ENCODE results near the gene CHRNA5. TPM values are rescaled to one million over a fixed set of nuclear protein-coding genes. Genes with fewer than 3 reads are reported as not detected.
A peak's percentile ranks its signal among the peaks of the same experiment; 100 is the strongest.
"Not testable (repeated sequence)": the region's sequence is repeated elsewhere in the genome, so short reads cannot be mapped to it uniquely, and the experiment has no call there.

Gene CHRNA5
- total and polyA plus RNA-seq, 12 donors = 0.49 to 3.9 (median 2.3) TPM

DNA sequence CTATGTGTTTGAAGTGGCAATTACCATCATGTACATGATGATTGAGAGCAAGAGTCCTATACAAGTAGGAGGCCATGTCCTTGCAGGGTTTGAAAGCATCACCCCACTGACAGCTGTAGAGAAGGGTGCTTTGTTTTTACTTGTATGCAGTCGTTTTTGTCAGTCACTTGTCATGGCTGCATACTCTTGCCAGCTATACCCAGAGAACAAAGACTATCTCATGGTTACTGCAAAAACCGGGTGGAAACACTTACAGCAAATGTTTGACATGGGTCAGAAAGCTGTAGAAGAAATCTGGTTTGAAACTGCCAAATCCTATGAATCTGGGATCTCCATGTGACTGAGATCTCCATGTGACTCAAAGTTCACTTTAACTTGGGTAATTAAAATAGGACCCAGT, 32.0 kb upstream of the CHRNA5 start:
- Histone ChIP-seq H3K4me3 (no peak overlapping the region), H3K9me3 (no peaks in the 10 kb centered on the region), H3K27me3 (no peaks in the 10 kb centered on the region), H3K27ac (no peak overlapping the region), H3K36me3 (peaks cover 0 to 8% (median 0%) of the 10 kb centered on the region in 9 donors), H3K4me1 (peaks cover 0 to 14% (median 0%) of the 10 kb centered on the region in 9 donors)
- intact Hi-C loops (cut with DNase I) = no loop called here
- TF ChIP-seq, protein P1, sequence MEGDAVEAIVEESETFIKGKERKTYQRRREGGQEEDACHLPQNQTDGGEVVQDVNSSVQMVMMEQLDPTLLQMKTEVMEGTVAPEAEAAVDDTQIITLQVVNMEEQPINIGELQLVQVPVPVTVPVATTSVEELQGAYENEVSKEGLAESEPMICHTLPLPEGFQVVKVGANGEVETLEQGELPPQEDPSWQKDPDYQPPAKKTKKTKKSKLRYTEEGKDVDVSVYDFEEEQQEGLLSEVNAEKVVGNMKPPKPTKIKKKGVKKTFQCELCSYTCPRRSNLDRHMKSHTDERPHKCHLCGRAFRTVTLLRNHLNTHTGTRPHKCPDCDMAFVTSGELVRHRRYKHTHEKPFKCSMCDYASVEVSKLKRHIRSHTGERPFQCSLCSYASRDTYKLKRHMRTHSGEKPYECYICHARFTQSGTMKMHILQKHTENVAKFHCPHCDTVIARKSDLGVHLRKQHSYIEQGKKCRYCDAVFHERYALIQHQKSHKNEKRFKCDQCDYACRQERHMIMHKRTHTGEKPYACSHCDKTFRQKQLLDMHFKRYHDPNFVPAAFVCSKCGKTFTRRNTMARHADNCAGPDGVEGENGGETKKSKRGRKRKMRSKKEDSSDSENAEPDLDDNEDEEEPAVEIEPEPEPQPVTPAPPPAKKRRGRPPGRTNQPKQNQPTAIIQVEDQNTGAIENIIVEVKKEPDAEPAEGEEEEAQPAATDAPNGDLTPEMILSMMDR (IDR thresholded peaks at IDR 0.05) = no peak
- DNase-seq = no peak
- no peak for ATAC-seq
- 60 to 61% methylated on average over 2 of the region's 2 CpGs for WGBS, 2 donors

DNA sequence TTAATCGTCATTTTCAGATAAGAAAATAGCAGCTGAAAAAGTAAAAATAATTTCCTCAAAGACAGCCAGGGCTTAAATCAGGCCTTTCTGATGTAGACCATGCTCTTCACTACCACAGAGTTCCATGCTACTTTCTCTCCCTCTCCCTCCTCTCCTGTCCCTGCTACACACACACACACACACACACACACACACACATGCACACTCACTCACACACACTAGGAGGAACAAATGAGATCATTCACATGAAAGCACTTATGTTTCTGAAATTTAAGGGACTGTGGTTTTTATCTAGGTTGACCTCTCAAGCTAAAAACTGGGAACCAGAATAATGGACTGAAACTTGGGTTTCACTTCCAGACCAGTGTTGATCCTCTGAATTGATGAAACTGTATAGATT, 29.2 kb upstream of the CHRNA5 start:
- Histone ChIP-seq H3K4me3 (no peak overlapping the region), H3K36me3 (peaks cover 0 to 8% (median 0%) of the 10 kb centered on the region in 9 donors), H3K27me3 (no peaks in the 10 kb centered on the region), H3K27ac (no peak overlapping the region), H3K9me3 (no peaks in the 10 kb centered on the region), H3K4me1 (peaks cover 0 to 21% (median 4%) of the 10 kb centered on the region in 9 donors)
- intact Hi-C loops (cut with DNase I) = no loop called here
- TF ChIP-seq, protein P1 (IDR thresholded peaks at IDR 0.05) = no peak
- ATAC-seq (no peak), DNase-seq (no peak)
- 83 to 85% methylated on average over 1 of the region's 1 CpG for WGBS, 2 donors

- peak overlapping the region; percentile 17 to 78 (median 50) for H3K27ac ChIP-seq
- H3K36me3 ChIP-seq = peaks cover 0 to 15% (median 4%) of the 10 kb centered on the region in 9 donors
- intact Hi-C loops (cut with DNase I) = no loop called here
- TF ChIP-seq, protein P1 (IDR thresholded peaks at IDR 0.05) = no peak
- ATAC-seq (peak in 1 of 8 donors; percentile 15), DNase-seq (no peak)
- H3K9me3 ChIP-seq = no peaks in the 10 kb centered on the region
- no peak overlapping the region for H3K4me3 ChIP-seq
- no peaks in the 10 kb centered on the region for H3K27me3 ChIP-seq
- H3K4me1 ChIP-seq = peaks cover 5 to 33% (median 16%) of the 10 kb centered on the region in 9 donors
- WGBS, 2 donors = 58 to 71% methylated on average over 5 of the region's 5 CpGs
Measured at GRCh38 chr15:78537266-78537905, 27.9 kb upstream of the CHRNA5 start.

- no peaks in the 10 kb centered on the region for H3K27me3 ChIP-seq
- intact Hi-C loops (cut with DNase I) = no loop called here
- H3K36me3 ChIP-seq = peaks cover 0 to 21% (median 13%) of the 10 kb centered on the region in 9 donors
- peaks cover 5 to 43% (median 23%) of the 10 kb centered on the region in 9 donors for H3K4me1 ChIP-seq
- no peak for DNase-seq
- TF ChIP-seq, protein P1 (IDR thresholded peaks at IDR 0.05) = no peak
- no peak for ATAC-seq
- H3K4me3 ChIP-seq = no peak overlapping the region
- 60 to 65% methylated on average over 1 of the region's 1 CpG for WGBS, 2 donors
- H3K27ac ChIP-seq = peak overlapping the region in 8 of 10 donors; percentile 26 to 78 (median 63)
- no peaks in the 10 kb centered on the region for H3K9me3 ChIP-seq
Measured at GRCh38 chr15:78538358-78538757, 27.0 kb upstream of the CHRNA5 start.

GRCh38 chr15:78539464-78540140, 25.7 kb upstream of the CHRNA5 start:
- intact Hi-C loops (cut with DNase I) = loop anchor here in 1 of 10 donors (5.0 kb wide), 1 partner anchor 102 kb away; the partner anchor contains the start of gene IREB2
- 80 to 81% methylated on average over 18 of the region's 18 CpGs for WGBS, 2 donors
- ATAC-seq = not testable (repeated sequence)

More at GRCh38 chr15:78539464-78540140, 25.7 kb upstream of the CHRNA5 start:
- Histone ChIP-seq H3K27ac (peak overlapping the region; percentile 90 to 97 (median 96)), H3K36me3 (peaks cover 0 to 30% (median 19%) of the 10 kb centered on the region in 9 donors), H3K4me3 (peak overlapping the region; percentile 65 to 94 (median 81)), H3K4me1 (peaks cover 5 to 44% (median 23%) of the 10 kb centered on the region in 9 donors)
- DNase-seq, H3K27me3 ChIP-seq, H3K9me3 ChIP-seq: not testable (repeated sequence)
